HepG2 (cell line): ENCODE data around the gene ZNF391. TPM values are rescaled to one million over a fixed set of nuclear protein-coding genes. Genes with fewer than 3 reads are reported as not detected.

Experiments
- ATAC-seq: fragments of 200-7000 bp; cut with Tn5 transposase; 3 replicates; pipeline ENCODE4 v1.9.1; 2020; ENCODE audit warnings: mild to moderate bottlenecking, moderate library complexity
- BruUV-seq: library from RNA; stranded (reverse); fragments of 400-500 nt; replicated peaks from 2 replicates; lab custom pipeline; 2021; lab: Mats Ljungman, UMichigan
- CTCF ChIA-PET: fragments of 300-600 bp; formaldehyde crosslinking; extraction: SDS; loops from one replicate; lab custom pipeline; 2021; ENCODE audit warnings: low total read pairs, inconsistent platforms, low intra/inter-chr PET ratio; lab: Yijun Ruan, JAX
- POLR2A ChIA-PET: fragments of 350-600 bp; sonication (Branson Sonifier 250); formaldehyde crosslinking; loops from one replicate; lab custom pipeline; 2020; ENCODE audit warnings: antibody characterized with exemption, inconsistent platforms; lab: Yijun Ruan, JAX
- DNase-seq: peaks from one replicate; pipeline ENCODE4 v3.0.0-alpha.2; 2015; ENCODE audit warnings: low spot score
- FAIRE-seq: peaks from 3 replicates; lab custom pipeline; 2011; peaks lifted over from hg19 to GRCh38; lab: Jason Lieb, UNC
- H2AFZ ChIP-seq: one replicate; pipeline ENCODE4 v1.6.1; 2011; ENCODE audit warnings: low read length, inconsistent platforms
- H3K27ac ChIP-seq: fragments of 300-600 bp; 3 replicates; pipeline ENCODE4 v1.8.0; 2011; ENCODE audit warnings: mixed run types, mild to moderate bottlenecking, mixed read lengths, low read length, inconsistent platforms; ENCODE audit not compliant: insufficient read depth; ENCODE audit errors: extremely low read length
- H3K27me3 ChIP-seq, 2 experiments: fragments of 200-600 bp in 1 of 2; 2 replicates in 1 of 2; 3 replicates in 1 of 2; pipeline versions ENCODE4 v1.6.0 to v1.8.0; 2011; ENCODE audit warnings: low read length in 2 of 2, mild to moderate bottlenecking in 2 of 2, moderate library complexity in 2 of 2, inconsistent platforms in 1 of 2; ENCODE audit not compliant: insufficient read depth in 2 of 2, control insufficient read depth in 1 of 2
- H3K36me3 ChIP-seq, 2 experiments: fragments of 200-600 bp in 1 of 2; replicated peaks in 1 of 2; 2 replicates in 1 of 2; 3 replicates in 1 of 2; pipeline versions ENCODE4 v1.5.1 to v1.8.0; 2011; ENCODE audit warnings: low read length in 2 of 2, inconsistent platforms in 1 of 2; ENCODE audit not compliant: insufficient read depth in 2 of 2, control insufficient read depth in 1 of 2
- H3K4me1 ChIP-seq: 2 replicates; pipeline ENCODE4 v1.5.1; 2012; ENCODE audit warnings: low read length, inconsistent platforms; ENCODE audit not compliant: insufficient read depth
- H3K4me2 ChIP-seq: 2 replicates; pipeline ENCODE4 v1.6.0; 2011; ENCODE audit warnings: low read depth, low read length, inconsistent platforms
- H3K4me3 ChIP-seq, 3 experiments: fragments of 200-600 bp in 1 of 3; sonication (generic), shearing (Covaris generic) in 1 of 3; replicated peaks in 1 of 3; 2 replicates each; pipeline ENCODE4 v1.5.1; 2011 to 2016; ENCODE audit warnings: low read length in 3 of 3, inconsistent platforms in 2 of 3, low read depth in 2 of 3, mild to moderate bottlenecking in 2 of 3, control low read depth in 1 of 3, mixed read lengths in 1 of 3; ENCODE audit not compliant: insufficient read depth in 1 of 3
- H3K79me2 ChIP-seq: one replicate; pipeline ENCODE4 v1.6.1; 2011; ENCODE audit warnings: low read length, inconsistent platforms; ENCODE audit not compliant: insufficient read depth
- H3K9ac ChIP-seq: 2 replicates; pipeline ENCODE4 v1.6.0; 2011; ENCODE audit warnings: mild to moderate bottlenecking, low read depth, low read length, inconsistent platforms; ENCODE audit not compliant: insufficient read depth
- H3K9me3 ChIP-seq: 2 replicates; pipeline ENCODE4 v1.5.1; 2012; ENCODE audit warnings: mild to moderate bottlenecking, low read length
- H4K20me1 ChIP-seq: 2 replicates; pipeline ENCODE4 v1.6.0; 2011; ENCODE audit warnings: inconsistent platforms, mild to moderate bottlenecking, low read length, moderate library complexity; ENCODE audit not compliant: insufficient read depth
- ETV5 ChIP-seq: IDR thresholded peaks from 2 replicates; pipeline ENCODE4 v1.6.1; 2018; ENCODE audit warnings: missing biosample characterization, missing genetic modification reagents, inconsistent platforms, borderline replicate concordance
- GABPA ChIP-seq, 2 experiments: IDR thresholded peaks; 2 replicates each; pipeline ENCODE4 v1.6.1; 2011 to 2016; ENCODE audit warnings: low read depth in 2 of 2, low read length in 1 of 2, missing biosample characterization in 1 of 2, missing genetic modification characterization in 1 of 2
- GABPB1 ChIP-seq: IDR thresholded peaks from 2 replicates; pipeline ENCODE4 v1.6.1; 2016; ENCODE audit warnings: mild to moderate bottlenecking, missing genetic modification reagents, moderate library complexity, missing compliant biosample characterization
- IRF2 ChIP-seq: IDR thresholded peaks from 2 replicates; pipeline ENCODE4 v1.6.1; 2018; ENCODE audit warnings: missing genetic modification reagents, missing compliant biosample characterization
- KDM5B ChIP-seq: sonication (generic); formaldehyde crosslinking; IDR thresholded peaks from 2 replicates; pipeline ENCODE4 v1.4.0; 2020; ENCODE audit warnings: missing genetic modification reagents, mild to moderate bottlenecking, borderline replicate concordance
- PLRG1 ChIP-seq: fragments of 450-650 bp; conservative IDR thresholded peaks from 2 replicates; pipeline ENCODE4 v1.6.1; 2016
- RELA ChIP-seq: sonication (generic); formaldehyde crosslinking; IDR thresholded peaks from 2 replicates; pipeline ENCODE4 v1.4.0; 2020; ENCODE audit warnings: missing genetic modification reagents
- SOX13 ChIP-seq, 3 experiments: fragments of 450-650 bp in 1 of 3; sonication (generic) in 1 of 3; formaldehyde crosslinking in 1 of 3; IDR thresholded peaks in 2 of 3; conservative IDR thresholded peaks in 1 of 3; 2 replicates each; pipeline versions ENCODE4 v1.5.0 to v1.6.1; 2016 to 2020; ENCODE audit warnings: antibody characterized with exemption in 1 of 3, mild to moderate bottlenecking in 1 of 3, missing compliant biosample characterization in 1 of 3, missing genetic modification reagents in 1 of 3, moderate library complexity in 1 of 3
- TBX2 ChIP-seq: sonication (generic); formaldehyde crosslinking; IDR thresholded peaks from 2 replicates; pipeline ENCODE4 v1.5.0; 2020; ENCODE audit warnings: missing genetic modification reagents, mild to moderate bottlenecking, borderline replicate concordance
- TEAD3 ChIP-seq: optimal IDR thresholded peaks from 2 replicates; pipeline ENCODE3; 2016; ENCODE audit warnings: borderline replicate concordance
- THAP11 ChIP-seq: IDR thresholded peaks from 2 replicates; pipeline ENCODE4 v1.6.1; 2016; ENCODE audit warnings: missing biosample characterization, missing genetic modification reagents
- U2AF1 ChIP-seq: fragments of 200-400 bp; formaldehyde crosslinking; optimal IDR thresholded peaks from 2 replicates; pipeline ENCODE3; 2017; ENCODE audit warnings: mild to moderate bottlenecking, low read depth, low read length
- WIZ ChIP-seq: sonication (generic); formaldehyde crosslinking; IDR thresholded peaks from 2 replicates; pipeline ENCODE4 v1.5.1; 2020; ENCODE audit warnings: mild to moderate bottlenecking, missing genetic modification reagents
- YY1 ChIP-seq: IDR thresholded peaks from 2 replicates; pipeline ENCODE4 v1.6.1; 2011; ENCODE audit warnings: low read length, low read depth, moderate library complexity, mild to moderate bottlenecking; ENCODE audit not compliant: insufficient read depth, insufficient replicate concordance
- ZBTB38 ChIP-seq: sonication (generic); formaldehyde crosslinking; IDR thresholded peaks from 2 replicates; pipeline ENCODE4 v1.5.1; 2020; ENCODE audit warnings: mild to moderate bottlenecking, missing genetic modification reagents
- ZNF501 ChIP-seq: sonication (generic); formaldehyde crosslinking; IDR thresholded peaks from 2 replicates; pipeline ENCODE4 v1.5.1; 2020; ENCODE audit warnings: mild to moderate bottlenecking, moderate library complexity, missing genetic modification reagents
- WGBS: methylation state at CpG from one replicate; pipeline ENCODE4 v1.1.6; 2017; ENCODE audit warnings: low lambda C conversion rate; 5-methylcytosine and 5-hydroxymethylcytosine counted together
- in situ Hi-C: cut with HindIII; loops from 2 replicates; pipeline ENCODE4 v1.10.0; 2017; ENCODE audit warnings: low pct_unique_long_range_greater_than_20kb; ENCODE audit not compliant: extremely low pct_ligation_motif_present
- intact Hi-C: fragments of 100-400 bp; cut with micrococcal nuclease; formaldehyde crosslinking; loops from one replicate; pipeline ENCODE4 v1.10.0; 2022; ENCODE audit not compliant: unreplicated experiment
- polyA plus RNA-seq, 8 experiments: library from polyadenylated mRNA; depleted of rRNA in 3 of 8; stranded (reverse) in 7 of 8; unstranded in 1 of 8; fragments of >200 nt; fragmentation: Illumina TruSeq in 4 of 8; extraction: Trizol in 4 of 8; gene quantifications; 2 replicates each; pipeline versions ENCODE4 v1.2.1 to v1.2.3, GENCODE V29; 2011 to 2016; ENCODE audit warnings: low read depth in 4 of 8, missing spikeins in 1 of 8, mixed read lengths in 1 of 8; ENCODE audit not compliant: insufficient read depth in 1 of 8
- total RNA-seq, 5 experiments: library from RNA; depleted of rRNA; stranded (reverse); fragments of >200 nt; fragmentation: Illumina TruSeq; extraction: Trizol; gene quantifications; 2 replicates each; pipeline ENCODE4 v1.2.3, GENCODE V29; 2016; ENCODE audit warnings: low read depth in 1 of 5
- TF ChIP-seq, protein P1 (sequence below): sonication (generic); formaldehyde crosslinking; IDR thresholded peaks from 2 replicates; pipeline ENCODE4 v1.5.1; 2020; ENCODE audit warnings: mild to moderate bottlenecking, missing genetic modification reagents, moderate library complexity
- TF ChIP-seq, protein P2 (sequence below): sonication (generic); formaldehyde crosslinking; IDR thresholded peaks from 2 replicates; pipeline ENCODE4 v1.9.0; 2022; ENCODE audit warnings: missing genetic modification reagents, mild to moderate bottlenecking, borderline replicate concordance

Gene ZNF391
- total and polyA plus RNA-seq, 2 of the 13 experiments (the other 11 are each of a cell fraction or from before 2014, with no cell fraction given): 0.78 to 1.7 TPM

DNA sequence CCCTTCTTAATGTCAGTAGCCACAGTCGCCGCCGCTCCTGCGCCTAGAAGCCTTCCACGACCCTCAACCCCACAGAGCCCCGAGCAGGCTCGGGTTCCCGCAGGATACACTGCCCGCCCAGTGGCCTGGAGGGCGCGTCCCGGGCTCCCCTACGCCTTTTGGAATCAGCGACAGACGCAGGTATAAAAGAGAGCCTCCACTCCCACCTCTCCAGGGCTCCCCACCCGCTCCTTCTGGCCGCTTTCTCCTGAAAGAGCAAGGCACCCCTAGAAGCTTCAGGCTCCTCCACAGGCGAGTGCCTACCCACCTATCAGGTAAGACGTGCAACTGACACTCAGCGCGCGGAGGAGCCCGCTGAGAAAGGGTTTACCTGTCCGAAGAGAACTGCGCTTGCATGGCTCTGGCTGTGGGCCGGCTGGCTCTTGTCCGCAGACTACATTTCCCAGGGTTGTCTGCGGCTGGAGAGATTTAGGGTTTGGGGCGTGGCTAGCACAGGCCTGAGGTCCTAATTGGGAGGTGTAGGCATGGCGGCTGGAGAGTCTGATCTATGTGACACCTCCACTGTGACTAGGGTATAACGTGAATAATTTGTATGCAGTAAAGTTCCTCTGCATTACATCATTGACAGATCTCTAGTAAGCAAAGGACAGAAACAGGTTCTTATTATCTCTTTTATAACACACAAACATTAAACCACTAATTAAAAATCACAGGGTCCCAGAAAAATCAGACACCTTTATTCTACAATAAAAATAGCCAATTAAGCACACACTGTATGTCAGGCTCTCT lies 13.5 kb upstream of the ZNF391 start:
- Histone ChIP-seq H2AFZ (no peak overlapping the region), H3K79me2 (no peaks in the 10 kb centered on the region), H3K4me2 (peak overlapping the region; percentile 71), H3K9me3 (no peaks in the 10 kb centered on the region), H3K4me1 (peaks cover 16% of the 10 kb centered on the region; the same call in 1 of the 2 replicates), H3K27ac (no peak overlapping the region), H3K36me3 (no peaks in the 10 kb centered on the region), H3K4me3 (peak overlapping the region; percentile 57 to 69 (median 59)), H4K20me1 (no peaks in the 10 kb centered on the region), H3K27me3 (peaks cover 0 to 8% of the 10 kb centered on the region in 2 experiments), H3K9ac (peak overlapping the region; percentile 36; the same call in 1 of the 2 replicates)
- DNase-seq (peak; percentile 31), FAIRE-seq (peak; percentile 56), ATAC-seq (peak; percentile 96)
- ChIA-PET POLR2A (no interaction called here), CTCF (no interaction called here)
- in situ Hi-C loops: no loop called here
- BruUV-seq: no TSS peak
- 10% methylated on average over 15 of the region's 31 CpGs for WGBS
- intact Hi-C loops: no loop called here
- TF ChIP-seq PLRG1 (no peak), THAP11 (peak; percentile 97), RELA (no peak), U2AF1 (no peak), WIZ (no peak), GABPB1 (peak; percentile 58), TBX2 (CRISPR knock-in tag) (peak; percentile 26; the same call in 1 of the 2 replicates), GABPA (IDR thresholded peaks at IDR 0.05; ENCODE audit: low read depth, low read length) (no peak), GABPA (CRISPR knock-in tag; IDR thresholded peaks at IDR 0.05; ENCODE audit: low read depth) (peak; percentile 61), SOX13 (IDR thresholded peaks at IDR 0.05) (no peak), SOX13 (CRISPR knock-in tag; conservative IDR thresholded peaks at IDR 0.05 in 1 of 2, IDR thresholded peaks at IDR 0.05 in 1 of 2) (no peak), IRF2 (CRISPR knock-in tag) (peak; percentile 21; the same call in 1 of the 2 replicates), ZBTB38 (0 out of 2 replicates have a peak, but pooled peaks have one; percentile 25), ETV5 (CRISPR knock-in tag) (no peak), YY1 (peak; percentile 52), ZNF501 (CRISPR knock-in tag) (0 out of 2 replicates have a peak, but pooled peaks have one; percentile 51), KDM5B (peak; percentile 46; the same call in 1 of the 2 replicates), TEAD3 (CRISPR knock-in tag) (no peak)
- TF ChIP-seq, protein P1, sequence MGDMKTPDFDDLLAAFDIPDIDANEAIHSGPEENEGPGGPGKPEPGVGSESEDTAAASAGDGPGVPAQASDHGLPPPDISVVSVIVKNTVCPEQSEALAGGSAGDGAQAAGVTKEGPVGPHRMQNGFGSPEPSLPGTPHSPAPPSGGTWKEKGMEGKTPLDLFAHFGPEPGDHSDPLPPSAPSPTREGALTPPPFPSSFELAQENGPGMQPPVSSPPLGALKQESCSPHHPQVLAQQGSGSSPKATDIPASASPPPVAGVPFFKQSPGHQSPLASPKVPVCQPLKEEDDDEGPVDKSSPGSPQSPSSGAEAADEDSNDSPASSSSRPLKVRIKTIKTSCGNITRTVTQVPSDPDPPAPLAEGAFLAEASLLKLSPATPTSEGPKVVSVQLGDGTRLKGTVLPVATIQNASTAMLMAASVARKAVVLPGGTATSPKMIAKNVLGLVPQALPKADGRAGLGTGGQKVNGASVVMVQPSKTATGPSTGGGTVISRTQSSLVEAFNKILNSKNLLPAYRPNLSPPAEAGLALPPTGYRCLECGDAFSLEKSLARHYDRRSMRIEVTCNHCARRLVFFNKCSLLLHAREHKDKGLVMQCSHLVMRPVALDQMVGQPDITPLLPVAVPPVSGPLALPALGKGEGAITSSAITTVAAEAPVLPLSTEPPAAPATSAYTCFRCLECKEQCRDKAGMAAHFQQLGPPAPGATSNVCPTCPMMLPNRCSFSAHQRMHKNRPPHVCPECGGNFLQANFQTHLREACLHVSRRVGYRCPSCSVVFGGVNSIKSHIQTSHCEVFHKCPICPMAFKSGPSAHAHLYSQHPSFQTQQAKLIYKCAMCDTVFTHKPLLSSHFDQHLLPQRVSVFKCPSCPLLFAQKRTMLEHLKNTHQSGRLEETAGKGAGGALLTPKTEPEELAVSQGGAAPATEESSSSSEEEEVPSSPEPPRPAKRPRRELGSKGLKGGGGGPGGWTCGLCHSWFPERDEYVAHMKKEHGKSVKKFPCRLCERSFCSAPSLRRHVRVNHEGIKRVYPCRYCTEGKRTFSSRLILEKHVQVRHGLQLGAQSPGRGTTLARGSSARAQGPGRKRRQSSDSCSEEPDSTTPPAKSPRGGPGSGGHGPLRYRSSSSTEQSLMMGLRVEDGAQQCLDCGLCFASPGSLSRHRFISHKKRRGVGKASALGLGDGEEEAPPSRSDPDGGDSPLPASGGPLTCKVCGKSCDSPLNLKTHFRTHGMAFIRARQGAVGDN: peak; percentile 55
- TF ChIP-seq, protein P2, sequence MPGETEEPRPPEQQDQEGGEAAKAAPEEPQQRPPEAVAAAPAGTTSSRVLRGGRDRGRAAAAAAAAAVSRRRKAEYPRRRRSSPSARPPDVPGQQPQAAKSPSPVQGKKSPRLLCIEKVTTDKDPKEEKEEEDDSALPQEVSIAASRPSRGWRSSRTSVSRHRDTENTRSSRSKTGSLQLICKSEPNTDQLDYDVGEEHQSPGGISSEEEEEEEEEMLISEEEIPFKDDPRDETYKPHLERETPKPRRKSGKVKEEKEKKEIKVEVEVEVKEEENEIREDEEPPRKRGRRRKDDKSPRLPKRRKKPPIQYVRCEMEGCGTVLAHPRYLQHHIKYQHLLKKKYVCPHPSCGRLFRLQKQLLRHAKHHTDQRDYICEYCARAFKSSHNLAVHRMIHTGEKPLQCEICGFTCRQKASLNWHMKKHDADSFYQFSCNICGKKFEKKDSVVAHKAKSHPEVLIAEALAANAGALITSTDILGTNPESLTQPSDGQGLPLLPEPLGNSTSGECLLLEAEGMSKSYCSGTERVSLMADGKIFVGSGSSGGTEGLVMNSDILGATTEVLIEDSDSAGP (CRISPR knock-in tag): peak; percentile 50; the same call in 1 of the 2 replicates
